Gastroesophageal sphincter (tissue), 3 donors: ENCODE measurements around the gene FHOD3.

ENCODE experiments used
- CTCF ChIP-seq, 4 experiments: fragments of 200-600 bp in 2 of 4; fragments of 450-650 bp in 2 of 4; sonication (generic) in 1 of 4; IDR thresholded peaks; one replicate each; pipeline ENCODE4 v1.5.1; 2017 to 2019; ENCODE audit warnings: antibody characterized with exemption in 4 of 4, mild to moderate bottlenecking in 2 of 4, moderate library complexity in 2 of 4
- EP300 ChIP-seq: sonication (generic); formaldehyde crosslinking; IDR thresholded peaks from one replicate; pipeline ENCODE4 v1.6.1; 2017; ENCODE audit warnings: antibody characterized with exemption, mild to moderate bottlenecking
- POLR2AphosphoS5 ChIP-seq: sonication (generic); formaldehyde crosslinking; IDR thresholded peaks from one replicate; pipeline ENCODE4 v1.6.1; 2017; ENCODE audit warnings: antibody characterized with exemption

GRCh38 chr18:36401462-36401861 is 103.9 kb downstream of the FHOD3 start:
- no peak for TF ChIP-seq CTCF (IDR thresholded peaks at IDR 0.05)
- TF ChIP-seq POLR2AphosphoS5, result no peak
- TF ChIP-seq EP300, result no peak
